K562 (cell line): ENCODE data around the gene NOD1. TPM values are rescaled to one million over a fixed set of nuclear protein-coding genes. Genes with fewer than 3 reads are reported as not detected.

Source experiments
- ATF7 ChIP-seq: fragments of 450-650 bp; IDR thresholded peaks from 2 replicates; pipeline ENCODE4 v1.7.1; 2014; ENCODE audit warnings: mild to moderate bottlenecking, moderate library complexity
- BHLHE40 ChIP-seq: IDR thresholded peaks from 2 replicates; pipeline ENCODE4 v1.6.1; 2011; ENCODE audit warnings: low read length, improper control_type of control experiment
- BRD9 ChIP-seq: fragments of 450-650 bp; IDR thresholded peaks from 2 replicates; pipeline ENCODE4 v1.6.1; 2018; ENCODE audit warnings: low read depth; ENCODE audit not compliant: partially characterized antibody
- MAZ ChIP-seq, 2 experiments: fragments of 450-650 bp in 1 of 2; sonication (generic) in 1 of 2; formaldehyde crosslinking; IDR thresholded peaks in 1 of 2; conservative IDR thresholded peaks in 1 of 2; 2 replicates each; pipeline versions ENCODE4 v1.4.0 to v1.5.0; 2020; ENCODE audit warnings: mild to moderate bottlenecking in 1 of 2, missing genetic modification reagents in 1 of 2
- MYC ChIP-seq, 2 experiments: fragments of 250-450 bp in 1 of 2; sonication (Bioruptor Pico) in 1 of 2; IDR thresholded peaks; 2 replicates each; pipeline versions ENCODE4 v1.5.1 to v1.6.1; 2012 to 2021; ENCODE audit warnings: low read depth in 2 of 2, borderline replicate concordance in 1 of 2, improper control_type of control experiment in 1 of 2, low read length in 1 of 2, mild to moderate bottlenecking in 1 of 2, moderate library complexity in 1 of 2
- PCBP2 ChIP-seq: fragments of 200-400 bp; formaldehyde crosslinking; IDR thresholded peaks from 2 replicates; pipeline ENCODE4 v1.6.1; 2018; ENCODE audit warnings: low read length, low read depth, mild to moderate bottlenecking, moderate library complexity; ENCODE audit not compliant: poor library complexity, severe bottlenecking
- ZFP30 ChIP-seq: fragments of 250-450 bp; sonication (Bioruptor Pico); IDR thresholded peaks from 2 replicates; pipeline ENCODE4 v1.8.0; 2022; ENCODE audit warnings: moderate library complexity, mild to moderate bottlenecking, inconsistent platforms, borderline replicate concordance
- ZNF24 ChIP-seq: fragments of 450-650 bp; IDR thresholded peaks from 2 replicates; pipeline ENCODE4 v1.6.1; 2016
- ZNF408 ChIP-seq: fragments of 250-450 bp; sonication (Bioruptor Pico); IDR thresholded peaks from 2 replicates; pipeline ENCODE4 v1.4.0; 2020; ENCODE audit warnings: low read depth, mild to moderate bottlenecking, moderate library complexity
- ZNF644 ChIP-seq: fragments of 200-800 bp; sonication (Bioruptor generic); IDR thresholded peaks from 2 replicates; pipeline ENCODE4 v1.6.1; 2016; ENCODE audit warnings: low read depth, missing genetic modification characterization, missing compliant biosample characterization
- polyA plus RNA-seq, 8 experiments: library from polyadenylated mRNA; depleted of rRNA in 4 of 8; stranded (reverse) in 5 of 8; unstranded in 3 of 8; fragments of >200 nt; fragmentation: Nextera tagmentation in 2 of 8; fragmentation: Illumina TruSeq in 1 of 8; extraction: Ambion mirVana in 2 of 8; extraction: Trizol in 1 of 8; gene quantifications; 2 replicates each; pipeline versions ENCODE4 v1.2.1 to v1.2.3, GENCODE V29; 2011 to 2014; ENCODE audit warnings: inconsistent platforms in 1 of 8, missing spikeins in 1 of 8
- total RNA-seq, 7 experiments: library from RNA; depleted of rRNA in 6 of 7; stranded (reverse); fragments of >200 nt in 6 of 7; fragmentation: Illumina TruSeq in 2 of 7; extraction: Trizol in 2 of 7; gene quantifications; 2 replicates each; pipeline versions ENCODE4 v1.2.1 to v1.2.3, GENCODE V29; 2011 to 2021; ENCODE audit warnings: low replicate concordance in 1 of 7
- TF ChIP-seq, protein P1 (sequence below): fragments of 250-450 bp; sonication (Bioruptor Pico); IDR thresholded peaks from 2 replicates; pipeline ENCODE4 v1.8.0; 2021; ENCODE audit warnings: moderate library complexity, mild to moderate bottlenecking, inconsistent platforms
- TF ChIP-seq, protein P2 (sequence below): IDR thresholded peaks from 2 replicates; pipeline ENCODE4 v1.6.1; 2016; ENCODE audit warnings: missing genetic modification characterization, missing compliant biosample characterization

Gene NOD1
- total and polyA plus RNA-seq, 9 of the 15 experiments (the other 6 are each of a cell fraction or from before 2014, with no cell fraction given) = 0.34 to 7.1 (median 4.7) TPM

DNA sequence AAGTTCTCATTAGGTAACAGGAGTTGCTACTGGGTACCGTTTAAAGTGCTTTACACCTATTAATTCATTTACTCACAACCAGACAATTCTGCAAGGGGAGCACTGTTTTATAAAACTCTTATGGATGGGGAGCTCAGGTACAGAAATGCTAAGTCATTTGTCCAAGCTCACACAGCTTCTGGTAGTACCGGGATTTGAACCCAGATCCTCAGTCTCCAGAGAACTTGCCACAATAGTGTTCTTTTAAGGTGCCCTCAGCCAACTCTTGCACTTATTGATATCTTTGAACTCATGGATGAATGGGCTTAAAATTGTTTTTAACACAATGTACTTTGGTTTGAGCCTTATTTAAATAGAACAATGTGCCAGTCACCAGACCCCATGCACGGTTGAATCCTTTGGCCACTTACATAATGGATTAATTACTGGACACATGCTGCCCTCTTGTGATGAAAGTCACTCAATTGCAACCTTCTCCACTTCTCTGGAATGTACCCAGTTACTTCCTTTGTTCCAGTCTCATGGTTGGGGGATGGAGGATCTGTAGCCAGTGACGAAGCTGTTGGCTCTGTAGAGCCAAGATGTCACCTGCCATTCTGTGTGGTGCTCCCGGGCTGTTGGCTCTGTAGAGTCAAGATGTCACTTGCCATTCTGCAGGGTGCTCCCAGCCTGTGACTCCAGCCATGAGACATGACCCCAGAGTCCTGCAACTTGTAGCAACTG, 65.6 kb downstream of the NOD1 start (continued):
- TF ChIP-seq ZFP30 (CRISPR knock-in tag) (no peak), ATF7 (peak; percentile 43; the same call in 1 of the 2 replicates), BHLHE40 (peak; percentile 64), MYC (IDR thresholded peaks at IDR 0.05; ENCODE audit: low read depth, low read length) (no peak), MYC (CRISPR knock-in tag; IDR thresholded peaks at IDR 0.05; ENCODE audit: borderline replicate concordance, low read depth) (no peak), MAZ (CRISPR knock-in tag; conservative IDR thresholded peaks at IDR 0.05 in 1 of 2, IDR thresholded peaks at IDR 0.05 in 1 of 2) (0 out of 4 replicates have a peak, but pooled peaks of 1 of the 2 experiments have one; percentile 33), PCBP2 (no peak), ZNF408 (CRISPR knock-in tag) (no peak), ZNF24 (peak; percentile 30; the same call in 1 of the 2 replicates), BRD9 (no peak), ZNF644 (tag) (no peak)
- TF ChIP-seq, protein P1, sequence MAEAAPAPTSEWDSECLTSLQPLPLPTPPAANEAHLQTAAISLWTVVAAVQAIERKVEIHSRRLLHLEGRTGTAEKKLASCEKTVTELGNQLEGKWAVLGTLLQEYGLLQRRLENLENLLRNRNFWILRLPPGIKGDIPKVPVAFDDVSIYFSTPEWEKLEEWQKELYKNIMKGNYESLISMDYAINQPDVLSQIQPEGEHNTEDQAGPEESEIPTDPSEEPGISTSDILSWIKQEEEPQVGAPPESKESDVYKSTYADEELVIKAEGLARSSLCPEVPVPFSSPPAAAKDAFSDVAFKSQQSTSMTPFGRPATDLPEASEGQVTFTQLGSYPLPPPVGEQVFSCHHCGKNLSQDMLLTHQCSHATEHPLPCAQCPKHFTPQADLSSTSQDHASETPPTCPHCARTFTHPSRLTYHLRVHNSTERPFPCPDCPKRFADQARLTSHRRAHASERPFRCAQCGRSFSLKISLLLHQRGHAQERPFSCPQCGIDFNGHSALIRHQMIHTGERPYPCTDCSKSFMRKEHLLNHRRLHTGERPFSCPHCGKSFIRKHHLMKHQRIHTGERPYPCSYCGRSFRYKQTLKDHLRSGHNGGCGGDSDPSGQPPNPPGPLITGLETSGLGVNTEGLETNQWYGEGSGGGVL (CRISPR knock-in tag) = no peak
- TF ChIP-seq, protein P2, sequence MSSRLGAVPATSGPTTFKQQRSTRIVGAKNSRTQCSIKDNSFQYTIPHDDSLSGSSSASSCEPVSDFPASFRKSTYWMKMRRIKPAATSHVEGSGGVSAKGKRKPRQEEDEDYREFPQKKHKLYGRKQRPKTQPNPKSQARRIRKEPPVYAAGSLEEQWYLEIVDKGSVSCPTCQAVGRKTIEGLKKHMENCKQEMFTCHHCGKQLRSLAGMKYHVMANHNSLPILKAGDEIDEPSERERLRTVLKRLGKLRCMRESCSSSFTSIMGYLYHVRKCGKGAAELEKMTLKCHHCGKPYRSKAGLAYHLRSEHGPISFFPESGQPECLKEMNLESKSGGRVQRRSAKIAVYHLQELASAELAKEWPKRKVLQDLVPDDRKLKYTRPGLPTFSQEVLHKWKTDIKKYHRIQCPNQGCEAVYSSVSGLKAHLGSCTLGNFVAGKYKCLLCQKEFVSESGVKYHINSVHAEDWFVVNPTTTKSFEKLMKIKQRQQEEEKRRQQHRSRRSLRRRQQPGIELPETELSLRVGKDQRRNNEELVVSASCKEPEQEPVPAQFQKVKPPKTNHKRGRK = no peak
